HG03460 (cell line): Measurements from ENCODE around the gene GNAS-AS1.

Experiments used
- ATAC-seq: cut with Tn5 transposase; IDR thresholded peaks from one replicate; pipeline ENCODE4 v1.9.1; 2021; ENCODE audit not compliant: unreplicated experiment

GNAS-AS1 gene

DNA sequence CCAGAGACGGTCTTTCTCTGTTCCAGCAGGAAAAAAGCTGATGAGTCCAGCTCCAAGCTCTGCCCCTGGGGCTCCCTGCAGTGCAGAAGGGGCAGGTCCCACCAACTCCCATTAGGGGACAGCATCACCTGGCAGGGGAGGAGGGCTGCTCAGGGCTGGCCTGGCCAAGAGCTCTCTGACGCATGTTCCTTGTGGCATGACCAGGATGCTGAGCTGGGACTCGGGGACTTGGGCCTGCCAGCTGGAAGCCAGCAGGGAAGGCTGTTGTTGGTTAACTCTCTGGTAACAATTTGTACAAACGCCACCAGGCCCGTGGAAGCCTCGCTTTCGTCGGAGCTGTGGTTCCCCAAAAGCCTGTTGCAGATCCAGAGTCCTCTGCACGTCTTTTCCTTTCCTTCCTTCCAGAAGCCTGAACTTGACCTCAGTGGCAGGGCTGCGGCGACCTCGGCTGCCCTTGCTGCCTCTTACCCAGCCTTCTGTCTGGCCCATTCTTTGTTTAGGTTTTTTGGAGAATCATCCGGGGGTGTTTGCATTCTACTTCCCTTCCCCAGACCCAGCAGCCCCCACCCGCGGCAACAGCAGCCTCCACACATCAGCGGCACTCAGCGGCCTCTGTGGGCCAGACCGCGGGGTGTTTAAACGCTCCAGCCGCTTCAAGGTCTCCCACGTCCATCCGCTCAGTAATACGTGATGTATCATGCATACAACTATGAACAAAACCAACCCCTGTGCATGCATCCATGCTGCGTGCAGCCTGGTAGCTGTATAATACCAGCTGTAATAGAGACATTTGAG lies 63.3 kb downstream of the GNAS-AS1 start:
- ATAC-seq, result no peak

DNA sequence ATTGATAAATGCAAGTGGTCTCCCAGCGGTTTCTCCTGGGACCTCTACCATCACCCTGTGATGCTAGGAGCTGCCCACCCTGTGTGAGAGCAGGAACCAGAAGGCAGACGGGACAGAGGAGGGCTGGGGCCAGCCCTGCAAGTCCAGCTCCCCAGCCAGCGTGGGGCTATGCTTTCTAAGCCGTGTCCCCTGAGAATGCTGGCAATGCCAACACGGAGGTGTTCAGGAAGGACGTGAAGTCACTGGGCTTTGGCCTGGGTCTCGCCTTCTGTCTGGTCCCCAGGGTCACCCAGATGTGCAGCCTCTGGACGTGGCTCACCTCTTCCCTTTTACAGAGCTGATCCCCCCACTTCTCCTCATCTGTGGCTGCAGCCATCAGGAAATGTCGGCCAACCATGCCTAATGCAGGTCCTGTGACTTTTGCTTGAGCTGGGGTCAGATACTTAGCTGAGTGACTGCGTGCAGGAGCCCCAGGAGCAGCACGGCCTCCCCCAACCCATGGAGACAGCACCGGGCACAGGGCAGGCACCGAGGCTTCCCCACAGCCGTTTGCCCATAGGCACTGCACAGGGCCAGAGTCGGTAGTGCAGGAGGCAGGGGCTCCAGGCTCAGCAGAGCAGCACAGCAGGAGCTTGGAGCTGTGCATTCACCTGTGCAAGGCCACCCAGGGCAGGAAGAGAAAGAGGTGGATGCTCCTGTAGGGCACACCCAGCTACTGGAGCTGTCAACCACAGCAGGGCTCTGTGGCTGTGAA lies 66.2 kb downstream of the GNAS-AS1 start:
- no peak for ATAC-seq

DNA sequence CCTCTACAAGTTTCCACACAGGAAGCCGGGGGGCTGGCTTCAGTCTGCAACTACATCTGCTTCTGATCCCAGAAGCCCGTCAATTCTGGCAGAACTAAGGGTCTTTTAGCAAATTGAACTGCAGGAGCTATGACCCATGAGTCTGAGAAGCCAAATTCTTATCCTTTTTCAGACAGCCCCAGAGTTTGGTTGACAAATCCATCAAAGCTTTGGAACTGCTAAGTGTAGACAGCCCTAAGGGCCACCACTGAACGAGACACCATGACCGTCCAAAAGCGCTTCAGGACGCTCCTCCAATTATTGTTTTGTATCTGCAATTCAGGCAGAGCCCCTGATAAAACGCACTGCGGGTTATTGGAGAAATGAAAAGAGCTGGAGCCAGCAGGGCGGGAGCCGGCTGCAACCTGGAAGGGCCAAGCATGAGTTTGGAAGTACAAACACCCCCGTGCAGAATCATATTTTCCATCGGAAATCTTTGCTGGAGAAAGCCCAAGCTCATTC lies 67.1 kb downstream of the GNAS-AS1 start:
- no peak for ATAC-seq

DNA sequence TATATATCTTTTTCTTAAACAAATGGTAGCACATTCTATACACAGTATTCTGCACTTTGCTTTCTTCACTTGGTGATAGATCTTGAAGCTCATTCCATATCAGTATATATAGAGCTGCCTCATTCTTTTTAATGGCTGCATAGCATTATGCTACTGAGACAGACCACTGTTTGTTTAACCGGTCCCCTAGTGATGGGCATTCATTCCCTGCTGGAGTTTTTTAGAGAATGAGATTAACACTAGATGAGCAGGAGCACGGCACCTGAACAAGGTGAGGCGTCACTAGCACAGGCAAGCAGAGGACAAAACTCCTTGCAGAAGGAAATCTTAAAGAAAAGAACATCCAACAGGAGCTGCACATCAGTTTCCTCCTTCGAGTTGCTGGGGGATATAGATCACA lies 69.6 kb downstream of the GNAS-AS1 start:
- no peak for ATAC-seq

DNA sequence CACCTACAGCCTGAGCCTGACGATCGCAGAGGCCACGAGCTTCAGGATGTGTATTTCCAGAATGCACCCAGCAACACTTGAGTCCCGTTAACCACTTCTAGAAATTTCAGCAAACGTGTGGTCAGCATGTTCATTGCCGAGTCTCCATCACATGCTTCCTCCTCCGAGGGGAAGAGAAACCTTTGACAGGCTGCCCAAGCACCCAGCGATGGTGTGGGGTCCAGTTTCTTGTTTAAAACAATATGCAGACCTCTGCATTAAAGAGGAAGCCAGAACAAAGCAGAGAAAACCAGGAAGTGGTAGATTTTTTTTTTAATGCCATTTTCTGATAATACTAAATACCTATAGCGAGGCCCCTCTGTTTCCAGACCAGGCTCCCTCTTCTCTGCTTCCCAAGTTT lies 71.9 kb downstream of the GNAS-AS1 start:
- ATAC-seq, result no peak

DNA sequence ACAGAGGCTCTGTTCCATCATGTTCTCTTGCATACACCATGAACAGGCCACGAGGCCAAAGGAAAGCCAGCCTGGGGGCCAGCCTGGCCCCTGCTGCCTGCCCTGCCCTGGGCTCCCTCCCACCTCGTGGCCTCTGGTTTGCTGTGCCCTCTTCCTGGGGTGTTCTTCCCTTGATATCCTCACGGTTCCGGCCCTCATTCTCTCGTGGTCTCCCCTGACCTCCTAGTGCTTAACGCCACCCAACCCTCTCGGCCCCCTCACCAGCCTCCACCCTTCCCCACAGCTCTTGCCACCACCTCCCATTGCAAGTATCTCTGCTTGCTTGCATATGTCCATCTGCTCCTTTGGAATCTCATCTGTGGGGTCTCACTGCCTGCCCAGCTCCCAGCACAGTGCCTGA lies 73.0 kb downstream of the GNAS-AS1 start:
- ATAC-seq, result no peak

DNA sequence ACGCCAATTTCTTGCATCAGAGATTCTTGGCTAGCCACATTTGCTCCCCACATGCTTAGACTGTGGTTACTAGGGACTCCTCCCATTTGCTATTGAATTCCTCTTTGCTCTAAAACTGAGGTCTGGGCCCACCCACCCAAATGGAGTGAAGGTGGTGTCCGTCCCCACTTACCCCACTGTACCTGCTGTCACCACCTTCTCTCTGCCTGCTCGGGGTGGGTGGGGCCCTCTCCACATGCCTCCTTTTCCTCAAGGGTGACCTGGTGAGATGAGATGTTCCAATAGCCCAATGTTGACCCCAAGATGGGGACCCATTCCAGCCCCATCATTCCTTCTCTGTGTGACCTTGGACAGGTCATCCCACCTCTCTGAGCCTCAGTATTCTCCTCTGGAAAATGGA lies 74.6 kb downstream of the GNAS-AS1 start:
- ATAC-seq, result no peak

DNA sequence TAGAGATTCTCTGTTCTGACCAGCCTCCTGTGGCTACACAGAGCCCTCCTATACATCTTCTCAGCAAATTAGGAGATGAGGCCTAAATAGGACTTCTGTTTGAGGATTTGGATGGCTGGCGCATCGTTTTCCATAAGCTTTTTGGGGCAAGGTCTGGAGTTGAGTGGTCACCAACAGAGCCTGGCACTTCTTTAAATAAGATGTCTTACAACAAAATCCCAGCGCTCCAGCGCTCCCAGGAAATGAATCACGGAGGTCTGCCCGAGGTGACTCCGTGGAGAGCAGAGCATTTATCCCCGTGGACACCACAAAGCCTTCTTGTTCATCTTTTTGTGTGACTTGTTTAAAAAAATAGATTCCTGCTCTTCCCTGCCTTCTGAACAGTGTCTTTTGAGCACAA lies 75.3 kb downstream of the GNAS-AS1 start:
- no peak for ATAC-seq

DNA sequence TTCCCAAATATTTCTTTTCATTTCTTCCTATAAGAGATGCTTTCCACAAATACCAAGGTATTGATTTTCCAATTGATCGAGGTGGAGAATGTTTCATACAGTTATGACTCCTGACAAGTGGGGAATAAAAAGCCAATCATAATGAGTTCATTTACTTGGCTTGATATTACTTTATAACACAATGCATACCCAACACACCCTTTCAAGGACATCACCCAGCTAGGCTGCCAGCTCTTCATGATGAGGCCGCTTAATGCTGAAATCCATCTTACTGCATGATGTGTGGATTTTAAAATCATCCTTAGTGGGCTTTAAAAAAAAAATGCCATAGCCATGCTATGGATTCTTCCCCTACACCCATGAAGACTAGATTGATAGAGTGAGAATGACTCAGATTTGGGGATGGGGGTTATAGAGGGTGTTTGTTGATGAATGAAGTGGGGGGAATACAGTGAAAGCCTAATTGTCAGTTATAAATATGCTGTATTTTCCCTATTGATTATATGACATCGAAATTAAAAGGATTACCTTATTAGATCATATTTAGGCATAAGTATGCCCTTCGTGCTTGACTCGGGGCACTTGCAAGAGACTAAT lies 75.9 kb downstream of the GNAS-AS1 start:
- ATAC-seq, result no peak

DNA sequence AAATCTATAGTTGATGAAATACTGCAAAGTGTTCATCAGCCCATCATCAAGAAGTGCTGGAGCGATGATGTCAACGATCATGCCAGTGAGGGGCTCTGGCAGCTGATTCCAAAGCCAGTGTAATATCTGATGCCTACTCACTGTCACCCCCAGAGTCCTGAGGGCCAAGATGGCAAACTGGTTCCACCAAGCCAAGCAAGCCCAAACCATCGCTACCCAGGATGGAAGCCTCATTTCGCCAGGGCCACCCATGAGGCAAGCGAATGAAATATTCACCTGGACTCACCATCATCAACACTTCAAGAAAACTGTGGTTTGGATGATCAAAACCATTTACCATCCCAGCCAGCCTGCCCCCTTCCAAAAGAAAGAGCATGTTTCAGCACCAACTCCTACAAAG lies 76.5 kb downstream of the GNAS-AS1 start:
- no peak for ATAC-seq

DNA sequence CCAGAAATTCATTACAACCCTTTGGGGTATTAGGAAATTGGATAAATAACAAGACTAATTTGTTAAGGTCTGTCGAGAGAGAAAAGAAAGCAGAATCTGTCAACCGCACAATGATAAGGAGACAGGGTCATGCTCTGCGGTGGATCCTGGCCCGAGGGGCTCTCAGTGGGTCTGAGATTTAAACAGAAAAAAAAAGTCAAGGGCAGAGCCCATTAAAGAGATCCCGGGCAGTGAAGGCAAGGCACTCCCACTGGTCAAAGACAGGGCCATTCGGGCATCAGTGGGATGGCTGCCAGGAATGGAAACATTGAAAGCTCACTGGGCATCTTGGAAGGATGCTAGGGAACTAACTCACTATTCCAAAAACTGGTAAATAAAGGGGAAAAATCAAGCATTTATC lies 77.9 kb downstream of the GNAS-AS1 start:
- ATAC-seq, result no peak
